Gastroesophageal sphincter (tissue), 4 donors: ENCODE results near the gene HIVEP3. TPM values are rescaled to one million over a fixed set of nuclear protein-coding genes. Genes with fewer than 3 reads are reported as not detected.

Experiments used
- ATAC-seq: fragments of 150-250 bp; one replicate; pipeline ENCODE4 v1.9.1; 2016; ENCODE audit warnings: mild to moderate bottlenecking, moderate library complexity
- H3K27ac ChIP-seq, 4 donors: fragments of 200-600 bp; sonication (generic) in 3 of 4; 1 replicate in 3 of 4; 2 replicates in 1 of 4; pipeline ENCODE4 v1.5.1; 2016 to 2019
- H3K27me3 ChIP-seq: fragments of 200-600 bp; sonication (generic); one replicate; pipeline ENCODE4 v1.5.1; 2019
- H3K36me3 ChIP-seq, 2 donors: fragments of 200-600 bp; sonication (generic); one replicate each; pipeline ENCODE4 v1.5.1; 2019; ENCODE audit warnings: control low read depth in 1 of 2
- H3K4me1 ChIP-seq, 3 donors: fragments of 200-600 bp; sonication (generic); 1 replicate in 2 of 3; 2 replicates in 1 of 3; pipeline ENCODE4 v1.5.1; 2016 to 2019; ENCODE audit warnings: control low read depth in 2 of 3
- H3K4me3 ChIP-seq, 2 donors: fragments of 200-600 bp; sonication (generic); one replicate each; pipeline ENCODE4 v1.5.1; 2019; ENCODE audit warnings: mild to moderate bottlenecking in 1 of 2, moderate library complexity in 1 of 2
- H3K9me3 ChIP-seq, 3 donors: fragments of 200-600 bp; sonication (generic); one replicate each; pipeline ENCODE4 v1.5.1; 2017 to 2019; ENCODE audit warnings: control low read depth in 2 of 3
- CTCF ChIP-seq, 4 experiments: fragments of 200-600 bp in 2 of 4; fragments of 450-650 bp in 2 of 4; sonication (generic) in 1 of 4; IDR thresholded peaks; one replicate each; pipeline ENCODE4 v1.5.1; 2017 to 2019; ENCODE audit warnings: antibody characterized with exemption in 4 of 4, mild to moderate bottlenecking in 2 of 4, moderate library complexity in 2 of 4
- EP300 ChIP-seq: sonication (generic); formaldehyde crosslinking; IDR thresholded peaks from one replicate; pipeline ENCODE4 v1.6.1; 2017; ENCODE audit warnings: antibody characterized with exemption, mild to moderate bottlenecking
- POLR2A ChIP-seq, 2 donors: fragments of 450-650 bp; IDR thresholded peaks; one replicate each; pipeline ENCODE4 v1.6.1; 2017; ENCODE audit warnings: antibody characterized with exemption in 2 of 2, mild to moderate bottlenecking in 2 of 2, moderate library complexity in 1 of 2
- POLR2AphosphoS5 ChIP-seq: sonication (generic); formaldehyde crosslinking; IDR thresholded peaks from one replicate; pipeline ENCODE4 v1.6.1; 2017; ENCODE audit warnings: antibody characterized with exemption
- WGBS, 2 donors: methylation state at CpG; one replicate each; pipeline ENCODE4 v1.1.5; 2018; ENCODE audit warnings: low coverage in 1 of 2; 5-methylcytosine and 5-hydroxymethylcytosine counted together
- total RNA-seq, 4 donors: library from RNA; depleted of rRNA; stranded (reverse); fragments of >200 nt; gene quantifications; one replicate each; pipeline ENCODE4 v1.1.0, GENCODE V29; 2016

The HIVEP3 gene
- total RNA-seq, 4 donors from 2014 or later = 1.9 to 3.8 (median 2.8) TPM

GRCh38 chr1:41751804-41752513 is 166.8 kb downstream of the HIVEP3 start:
- TF ChIP-seq POLR2AphosphoS5 (no peak), EP300 (no peak), POLR2A (IDR thresholded peaks at IDR 0.05) (no peak)
- Histone ChIP-seq H3K4me3 (no peak overlapping the region), H3K4me1 (no peaks in the 10 kb centered on the region), H3K27ac (no peak overlapping the region), H3K9me3 (no peaks in the 10 kb centered on the region), H3K36me3 (no peaks in the 10 kb centered on the region), H3K27me3 (no peaks in the 10 kb centered on the region)
- WGBS, 2 donors = 85 to 90% methylated on average over 2 to 5 of the region's 9 CpGs
- ATAC-seq = peak; percentile 48

- H3K4me1 ChIP-seq = no peaks in the 10 kb centered on the region
- no peaks in the 10 kb centered on the region for H3K27me3 ChIP-seq
- TF ChIP-seq POLR2A (IDR thresholded peaks at IDR 0.05) (no peak), POLR2AphosphoS5 (no peak), EP300 (no peak), CTCF (IDR thresholded peaks at IDR 0.05) (no peak)
- H3K9me3 ChIP-seq = no peaks in the 10 kb centered on the region
- 65 to 71% methylated on average over 4 to 11 of the region's 11 CpGs for WGBS, 2 donors
- no peak for ATAC-seq
- H3K27ac ChIP-seq = no peak overlapping the region
- no peaks in the 10 kb centered on the region for H3K36me3 ChIP-seq
- no peak overlapping the region for H3K4me3 ChIP-seq
Measured at GRCh38 chr1:41749991-41750745, 168.6 kb downstream of the HIVEP3 start.

DNA sequence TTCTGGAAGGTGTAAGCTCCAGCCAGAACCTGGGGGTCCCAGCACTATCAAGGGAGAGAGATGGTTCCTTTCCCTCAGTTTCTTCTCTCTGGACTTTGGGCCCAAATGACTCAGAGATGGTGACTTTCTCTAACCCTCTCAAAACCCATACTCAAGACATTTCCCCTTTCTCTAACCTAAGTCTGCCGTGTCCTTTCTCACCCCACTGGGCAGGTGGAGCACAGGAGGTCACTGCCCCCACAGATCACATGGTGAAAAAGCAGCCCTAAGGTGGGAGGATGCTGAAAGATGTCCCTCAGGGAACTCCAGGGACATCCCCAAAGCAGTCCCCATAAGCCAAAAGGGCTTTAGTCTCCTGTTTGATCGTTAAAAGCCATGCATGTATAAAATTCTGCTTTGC is 173.7 kb downstream of the HIVEP3 start:
- Histone ChIP-seq H3K27me3 (no peaks in the 10 kb centered on the region), H3K27ac (no peak overlapping the region), H3K4me3 (no peak overlapping the region), H3K36me3 (no peaks in the 10 kb centered on the region), H3K4me1 (peaks cover 0 to 12% (median 0%) of the 10 kb centered on the region in 3 donors), H3K9me3 (no peaks in the 10 kb centered on the region)
- TF ChIP-seq EP300 (no peak), POLR2AphosphoS5 (no peak), POLR2A (IDR thresholded peaks at IDR 0.05) (no peak), CTCF (IDR thresholded peaks at IDR 0.05) (no peak)
- 74% methylated on average over 2 of the region's 2 CpGs; no CpG with 5 or more reads in 1 of the 2 donors for WGBS, 2 donors
- ATAC-seq = no peak

DNA sequence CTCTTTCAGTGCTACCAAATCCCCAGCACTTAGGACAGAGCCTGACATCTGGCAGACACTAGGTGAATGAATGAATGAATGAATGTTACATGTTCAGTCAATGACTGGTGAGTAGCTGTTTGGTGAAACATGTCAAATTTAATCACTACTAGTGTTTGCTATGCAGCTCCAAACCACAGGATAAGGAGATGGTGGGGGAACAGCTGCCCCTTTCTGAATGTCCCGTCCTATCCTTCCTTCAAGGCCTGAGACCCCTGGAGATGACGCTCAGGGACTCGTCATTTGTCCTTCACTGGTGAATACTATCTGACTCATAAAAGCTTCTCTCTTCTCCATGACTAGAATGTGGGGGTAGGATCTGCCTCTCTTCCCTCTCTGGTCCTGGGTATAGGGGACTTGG is 175.4 kb downstream of the HIVEP3 start:
- Histone ChIP-seq H3K36me3 (no peaks in the 10 kb centered on the region), H3K4me1 (peaks cover 0 to 17% (median 0%) of the 10 kb centered on the region in 3 donors), H3K27ac (no peak overlapping the region), H3K27me3 (no peaks in the 10 kb centered on the region), H3K4me3 (no peak overlapping the region), H3K9me3 (no peaks in the 10 kb centered on the region)
- 79 to 96% methylated on average over 3 of the region's 3 CpGs for WGBS, 2 donors
- no peak for ATAC-seq
- TF ChIP-seq EP300 = no peak
- no peak for TF ChIP-seq POLR2A (IDR thresholded peaks at IDR 0.05)
- no peak for TF ChIP-seq POLR2AphosphoS5
- no peak for TF ChIP-seq CTCF (IDR thresholded peaks at IDR 0.05)

- ATAC-seq = no peak
- Histone ChIP-seq H3K27me3 (no peaks in the 10 kb centered on the region), H3K27ac (no peak overlapping the region), H3K36me3 (no peaks in the 10 kb centered on the region), H3K4me1 (peaks cover 0 to 18% (median 0%) of the 10 kb centered on the region in 3 donors), H3K4me3 (no peak overlapping the region), H3K9me3 (no peaks in the 10 kb centered on the region)
- TF ChIP-seq EP300 (no peak), POLR2AphosphoS5 (no peak), POLR2A (IDR thresholded peaks at IDR 0.05) (no peak), CTCF (IDR thresholded peaks at IDR 0.05) (no peak)
- WGBS, 2 donors = 15 to 52% methylated on average over 5 of the region's 5 CpGs
Measured at GRCh38 chr1:41742219-41742618, 176.5 kb downstream of the HIVEP3 start.
